Hepatocyte (in vitro differentiated cells): Measurements from ENCODE around the gene ZC3H4. TPM values are rescaled to one million over a fixed set of nuclear protein-coding genes. Genes with fewer than 3 reads are reported as not detected.

ENCODE experiments used
- DNase-seq: peaks from one replicate; pipeline ENCODE4 v3.0.0-alpha.2; 2016; ENCODE audit warnings: low spot score
- H2AFZ ChIP-seq: fragments of 200-600 bp; sonication (generic); 2 replicates; pipeline ENCODE4 v1.6.0; 2016; ENCODE audit warnings: antibody characterized with exemption, mild to moderate bottlenecking
- H3K27ac ChIP-seq: fragments of 200-600 bp; sonication (generic); 2 replicates; pipeline ENCODE4 v1.5.1; 2016; ENCODE audit warnings: mild to moderate bottlenecking
- H3K27me3 ChIP-seq: fragments of 200-600 bp; sonication (generic); 2 replicates; pipeline ENCODE4 v1.6.1; 2016
- H3K36me3 ChIP-seq: fragments of 200-600 bp; sonication (generic); replicated peaks from 2 replicates; pipeline ENCODE4 v1.5.1; 2016; ENCODE audit warnings: low read depth; ENCODE audit not compliant: insufficient read depth
- H3K4me1 ChIP-seq: fragments of 200-600 bp; sonication (generic); 2 replicates; pipeline ENCODE4 v1.5.1; 2016; ENCODE audit warnings: mild to moderate bottlenecking, moderate library complexity; ENCODE audit not compliant: insufficient read depth
- H3K4me2 ChIP-seq: fragments of 200-600 bp; sonication (generic); 2 replicates; pipeline ENCODE4 v1.6.0; 2016
- H3K4me3 ChIP-seq: fragments of 200-600 bp; sonication (generic); 2 replicates; pipeline ENCODE4 v1.5.1; 2016; ENCODE audit warnings: mild to moderate bottlenecking
- H3K79me2 ChIP-seq: fragments of 200-600 bp; sonication (generic); 2 replicates; pipeline ENCODE4 v1.6.0; 2017; ENCODE audit warnings: mild to moderate bottlenecking
- H3K9me2 ChIP-seq: fragments of 200-600 bp; sonication (generic); replicated peaks from 2 replicates; pipeline ENCODE4 v1.6.0; 2017; ENCODE audit warnings: mild to moderate bottlenecking; ENCODE audit not compliant: insufficient read depth
- H3K9me3 ChIP-seq: fragments of 200-600 bp; sonication (generic); 2 replicates; pipeline ENCODE4 v1.5.1; 2016; ENCODE audit warnings: low read depth, mild to moderate bottlenecking
- H4K20me1 ChIP-seq: fragments of 200-600 bp; sonication (generic); 2 replicates; pipeline ENCODE4 v1.6.0; 2016; ENCODE audit warnings: mild to moderate bottlenecking; ENCODE audit not compliant: insufficient read depth, poor library complexity, severe bottlenecking
- EZH2 ChIP-seq: fragments of 200-600 bp; sonication (generic); IDR thresholded peaks from 2 replicates; pipeline ENCODE4 v1.6.1; 2016; ENCODE audit warnings: antibody characterized with exemption, mild to moderate bottlenecking, borderline replicate concordance
- EZH2phosphoT487 ChIP-seq: fragments of 200-600 bp; sonication (generic); IDR thresholded peaks from one replicate; pipeline ENCODE4 v1.6.1; 2018; ENCODE audit warnings: antibody characterized with exemption, mild to moderate bottlenecking, low read depth, moderate library complexity; ENCODE audit not compliant: unreplicated experiment, severe bottlenecking
- WGBS: methylation state at CpG from one replicate; pipeline ENCODE4 v1.1.6; 2016; ENCODE audit warnings: low lambda C conversion rate; ENCODE audit errors: missing lambda C conversion rate; 5-methylcytosine and 5-hydroxymethylcytosine counted together
- polyA plus RNA-seq: library from polyadenylated mRNA; unstranded; fragments of >200 nt; fragmentation: Nextera tagmentation; extraction: Ambion mirVana; gene quantifications from 2 replicates; pipeline ENCODE4 v1.2.1, GENCODE V29; 2016
- total RNA-seq: library from RNA; depleted of rRNA; stranded (reverse); fragments of >200 nt; gene quantifications from 2 replicates; pipeline ENCODE4 v1.2.3, GENCODE V29; 2014
- TF ChIP-seq, protein P1 (sequence below): fragments of 200-600 bp; sonication (generic); IDR thresholded peaks from 2 replicates; pipeline ENCODE4 v1.5.1; 2016; ENCODE audit warnings: antibody characterized with exemption, mild to moderate bottlenecking; ENCODE audit not compliant: poor library complexity

ZC3H4 gene
- total and polyA plus RNA-seq, 2 experiments from 2014 or later, result 4.3 to 13.1 TPM

DNA sequence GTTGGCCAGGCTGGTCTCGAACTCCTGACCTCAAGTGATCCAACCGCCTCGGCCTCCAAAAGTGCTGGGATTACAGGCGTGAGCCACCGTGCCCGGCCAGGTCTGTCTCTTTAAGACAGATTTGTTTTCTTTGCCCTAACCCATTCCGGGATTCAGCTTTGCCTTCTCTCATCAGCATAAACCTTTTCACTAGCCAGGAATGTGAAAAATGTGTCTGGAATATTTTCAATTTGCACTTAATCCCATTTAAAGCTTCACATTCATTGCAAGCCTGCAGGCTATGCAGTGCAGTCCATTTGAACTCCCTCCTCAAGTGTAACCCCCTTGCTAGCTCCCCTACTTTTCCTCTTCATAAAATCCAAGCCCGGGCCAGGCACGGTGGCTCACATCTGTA is 64.3 kb downstream of the ZC3H4 start:
- Histone ChIP-seq H3K9me3 (no peaks in the 10 kb centered on the region), H3K4me3 (no peak overlapping the region), H3K79me2 (peaks cover 9% of the 10 kb centered on the region), H3K27me3 (no peaks in the 10 kb centered on the region), H3K4me2 (peak overlapping the region; percentile 64), H4K20me1 (no peaks in the 10 kb centered on the region), H3K27ac (no peak overlapping the region), H2AFZ (peak overlapping the region; percentile 42), H3K4me1 (no peaks in the 10 kb centered on the region), H3K36me3 (no peaks in the 10 kb centered on the region), H3K9me2 (no peaks in the 10 kb centered on the region)
- peak; percentile 34 for DNase-seq
- TF ChIP-seq EZH2phosphoT487 (no peak), EZH2 (no peak)
- TF ChIP-seq, protein P1, sequence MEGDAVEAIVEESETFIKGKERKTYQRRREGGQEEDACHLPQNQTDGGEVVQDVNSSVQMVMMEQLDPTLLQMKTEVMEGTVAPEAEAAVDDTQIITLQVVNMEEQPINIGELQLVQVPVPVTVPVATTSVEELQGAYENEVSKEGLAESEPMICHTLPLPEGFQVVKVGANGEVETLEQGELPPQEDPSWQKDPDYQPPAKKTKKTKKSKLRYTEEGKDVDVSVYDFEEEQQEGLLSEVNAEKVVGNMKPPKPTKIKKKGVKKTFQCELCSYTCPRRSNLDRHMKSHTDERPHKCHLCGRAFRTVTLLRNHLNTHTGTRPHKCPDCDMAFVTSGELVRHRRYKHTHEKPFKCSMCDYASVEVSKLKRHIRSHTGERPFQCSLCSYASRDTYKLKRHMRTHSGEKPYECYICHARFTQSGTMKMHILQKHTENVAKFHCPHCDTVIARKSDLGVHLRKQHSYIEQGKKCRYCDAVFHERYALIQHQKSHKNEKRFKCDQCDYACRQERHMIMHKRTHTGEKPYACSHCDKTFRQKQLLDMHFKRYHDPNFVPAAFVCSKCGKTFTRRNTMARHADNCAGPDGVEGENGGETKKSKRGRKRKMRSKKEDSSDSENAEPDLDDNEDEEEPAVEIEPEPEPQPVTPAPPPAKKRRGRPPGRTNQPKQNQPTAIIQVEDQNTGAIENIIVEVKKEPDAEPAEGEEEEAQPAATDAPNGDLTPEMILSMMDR, result no peak
- WGBS, result 47% methylated on average over 9 of the region's 9 CpGs

DNA sequence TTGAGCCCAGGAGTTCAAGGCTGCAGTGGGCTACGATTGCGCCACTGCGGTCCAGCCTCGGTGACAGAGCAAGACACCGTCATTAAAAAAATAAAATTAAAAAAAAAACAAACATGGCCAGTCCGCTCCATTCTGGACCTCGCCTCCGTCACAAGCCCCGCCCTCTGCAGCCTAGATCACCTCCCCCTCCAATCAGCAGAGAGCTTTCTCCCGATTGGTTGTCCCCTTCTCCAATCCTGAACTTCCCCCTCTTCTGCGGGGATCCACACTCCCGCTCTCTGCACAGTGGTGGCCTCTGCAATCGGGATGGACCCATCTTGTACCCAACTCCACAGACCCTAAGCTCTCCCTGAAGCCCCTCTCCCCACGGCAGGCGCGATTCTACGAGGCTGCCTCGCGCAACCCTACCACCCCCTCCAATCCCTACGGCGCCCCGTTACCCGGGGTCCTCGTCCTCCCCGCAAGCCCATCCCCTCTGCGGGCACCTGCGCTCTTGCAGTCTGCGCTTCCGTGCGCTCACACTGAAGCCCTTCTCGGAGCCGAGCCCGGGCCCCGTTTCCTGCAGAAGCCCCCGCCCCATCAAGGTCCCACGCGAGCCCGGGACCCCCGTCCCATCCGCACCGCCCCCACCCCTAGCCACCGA is 65.7 kb downstream of the ZC3H4 start:
- Histone ChIP-seq H4K20me1 (no peaks in the 10 kb centered on the region), H3K27ac (peak overlapping the region; percentile 35), H3K36me3 (no peaks in the 10 kb centered on the region), H2AFZ (peak overlapping the region; percentile 59), H3K4me2 (peak overlapping the region; percentile 91), H3K4me3 (peak overlapping the region; percentile 65), H3K4me1 (no peaks in the 10 kb centered on the region), H3K27me3 (no peaks in the 10 kb centered on the region), H3K9me2 (no peaks in the 10 kb centered on the region), H3K9me3 (no peaks in the 10 kb centered on the region), H3K79me2 (peaks cover 9% of the 10 kb centered on the region)
- peak; percentile 92 for DNase-seq
- WGBS, result 4% methylated on average over 31 of the region's 42 CpGs
- TF ChIP-seq, protein P1, result no peak
- TF ChIP-seq EZH2 (no peak), EZH2phosphoT487 (no peak)

DNA sequence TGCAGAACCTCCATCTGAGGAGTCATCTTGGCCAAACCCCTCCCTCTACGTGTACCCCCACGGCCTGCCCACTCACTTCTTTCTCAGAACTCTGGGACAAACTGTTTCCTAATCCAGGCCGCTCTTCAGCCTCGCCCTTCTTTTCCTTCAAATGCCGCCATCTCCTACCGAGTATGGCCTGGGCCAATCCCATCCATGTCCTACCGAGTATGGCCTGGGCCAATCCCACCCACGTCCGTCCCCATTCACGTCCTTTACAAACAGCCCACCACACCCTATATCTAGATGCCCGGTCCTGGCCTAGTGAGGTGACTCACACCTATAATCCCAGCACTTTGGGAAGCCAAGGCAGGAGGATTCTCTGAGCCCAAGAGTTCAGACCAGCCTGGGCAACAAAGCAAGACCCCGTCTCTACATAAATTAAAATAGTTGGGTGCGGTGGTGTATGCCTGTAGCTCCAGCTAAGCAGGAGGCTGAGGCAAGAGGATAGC is 66.3 kb downstream of the ZC3H4 start:
- Histone ChIP-seq H3K27ac (peak overlapping the region; percentile 35), H3K79me2 (peaks cover 9% of the 10 kb centered on the region), H2AFZ (peak overlapping the region; percentile 52), H3K4me2 (peak overlapping the region; percentile 91), H3K36me3 (no peaks in the 10 kb centered on the region), H3K4me1 (no peaks in the 10 kb centered on the region), H3K9me2 (no peaks in the 10 kb centered on the region), H4K20me1 (no peaks in the 10 kb centered on the region), H3K27me3 (no peaks in the 10 kb centered on the region), H3K4me3 (peak overlapping the region; percentile 24), H3K9me3 (no peaks in the 10 kb centered on the region)
- TF ChIP-seq, protein P1, result no peak
- TF ChIP-seq EZH2phosphoT487 (no peak), EZH2 (no peak)
- no peak for DNase-seq
- WGBS, result 81% methylated on average over 13 of the region's 13 CpGs
